NCI-H510A treated with DMSO at 0.1 percent for 48 hours (cell line): ENCODE data around the gene AIG1.
"Not testable (repeated sequence)": the region's sequence is repeated elsewhere in the genome, so short reads cannot be mapped to it uniquely, and the experiment has no call there.

Experiments
- DNase-seq: peaks from one replicate; lab custom pipeline; 2025; lab: John Stamatoyannopoulos, UW

Gene AIG1

GRCh38 chr6:143060806-143061596 is at the start of gene AIG1:
Gene AIG1 (plus strand): TSS chr6:143060889. CDS start chr6:143060926, 37 bp downstream.
- peak; percentile 41 for DNase-seq

GRCh38 chr6:143014764-143015163 is 45.9 kb upstream of the AIG1 start:
- DNase-seq: no peak

GRCh38 chr6:143015300-143015706 is 45.4 kb upstream of the AIG1 start:
- no peak for DNase-seq

GRCh38 chr6:143018955-143019354 is 41.7 kb upstream of the AIG1 start:
- DNase-seq: no peak

DNA sequence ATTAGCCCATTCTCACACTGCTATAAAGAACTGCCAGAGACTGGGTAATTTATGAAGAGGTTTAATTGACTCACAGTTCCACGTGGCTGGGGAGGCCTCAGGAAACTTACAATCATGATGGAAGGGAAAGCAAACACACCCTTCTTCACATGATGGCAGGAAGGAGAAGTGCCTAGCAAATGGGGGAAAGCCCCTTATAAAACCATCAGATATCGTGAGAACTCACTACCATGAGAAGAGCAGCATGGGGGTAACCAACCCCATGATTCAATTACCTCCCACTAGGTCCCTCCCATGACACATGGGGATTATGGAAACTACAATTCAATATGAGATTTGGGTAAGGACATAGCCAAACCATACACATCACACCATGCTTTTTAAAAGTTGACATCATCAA is 39.8 kb upstream of the AIG1 start:
- DNase-seq: not testable (repeated sequence)

DNA sequence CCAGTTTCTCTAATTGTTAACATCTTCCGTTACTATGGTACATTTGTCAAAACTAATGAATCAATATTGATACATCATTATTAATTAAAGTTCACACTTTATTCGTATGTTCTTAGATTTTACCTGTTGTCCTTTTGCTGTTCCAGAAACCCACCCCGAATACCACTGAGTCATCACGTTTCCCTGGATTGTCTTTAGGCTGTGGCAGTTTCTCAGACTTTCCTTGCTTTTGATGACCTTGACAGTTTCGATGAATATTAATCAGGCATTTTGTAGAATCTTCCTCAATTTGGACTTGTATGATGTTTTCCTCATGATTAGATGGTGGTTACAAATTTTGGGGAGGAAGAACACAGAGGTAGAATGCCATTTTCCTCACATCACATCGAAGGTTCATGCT is 39.1 kb upstream of the AIG1 start:
- no peak for DNase-seq

DNA sequence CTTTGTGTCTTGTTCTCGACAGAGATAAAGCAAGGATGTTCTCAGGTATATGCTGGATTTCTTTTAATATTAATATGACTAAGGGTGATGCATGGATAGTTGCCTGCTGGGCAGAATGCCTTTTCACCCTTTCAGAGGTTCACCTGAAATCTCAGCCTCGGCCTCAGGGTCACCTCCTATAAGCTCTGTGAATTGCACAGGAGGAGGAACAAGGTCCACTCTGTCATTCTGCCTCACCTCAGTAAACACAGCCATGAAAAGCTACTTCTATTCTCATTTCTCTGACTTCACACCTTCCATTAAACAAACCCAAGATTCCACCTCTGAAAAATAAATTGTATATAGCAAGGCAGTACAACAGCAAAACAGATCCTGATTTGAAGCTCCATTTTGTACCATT is 38.1 kb upstream of the AIG1 start:
- DNase-seq: no peak

DNA sequence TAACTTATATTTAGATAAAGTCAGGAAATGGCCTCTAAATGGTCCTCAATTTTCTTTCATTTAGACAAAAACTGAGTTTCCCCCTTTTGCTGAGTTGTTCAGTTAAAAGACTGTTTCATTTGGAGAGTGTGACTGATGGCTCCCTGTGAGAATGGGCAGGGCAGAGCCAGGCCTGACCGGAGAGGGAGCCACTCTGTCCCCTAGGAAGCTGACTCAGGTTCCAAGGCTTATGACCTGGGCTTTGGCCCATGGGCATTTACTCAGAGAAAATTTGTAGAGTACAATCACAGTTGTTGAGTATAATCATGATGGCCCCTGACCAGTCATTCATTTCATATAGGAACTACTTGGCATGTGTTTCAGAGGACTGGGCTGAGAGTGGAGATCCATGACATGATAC is 37.0 kb upstream of the AIG1 start:
- no peak for DNase-seq

GRCh38 chr6:143024977-143025376 is 35.7 kb upstream of the AIG1 start:
- no peak for DNase-seq

GRCh38 chr6:143026696-143027449 is 33.8 kb upstream of the AIG1 start:
- DNase-seq: peak; percentile 0

DNA sequence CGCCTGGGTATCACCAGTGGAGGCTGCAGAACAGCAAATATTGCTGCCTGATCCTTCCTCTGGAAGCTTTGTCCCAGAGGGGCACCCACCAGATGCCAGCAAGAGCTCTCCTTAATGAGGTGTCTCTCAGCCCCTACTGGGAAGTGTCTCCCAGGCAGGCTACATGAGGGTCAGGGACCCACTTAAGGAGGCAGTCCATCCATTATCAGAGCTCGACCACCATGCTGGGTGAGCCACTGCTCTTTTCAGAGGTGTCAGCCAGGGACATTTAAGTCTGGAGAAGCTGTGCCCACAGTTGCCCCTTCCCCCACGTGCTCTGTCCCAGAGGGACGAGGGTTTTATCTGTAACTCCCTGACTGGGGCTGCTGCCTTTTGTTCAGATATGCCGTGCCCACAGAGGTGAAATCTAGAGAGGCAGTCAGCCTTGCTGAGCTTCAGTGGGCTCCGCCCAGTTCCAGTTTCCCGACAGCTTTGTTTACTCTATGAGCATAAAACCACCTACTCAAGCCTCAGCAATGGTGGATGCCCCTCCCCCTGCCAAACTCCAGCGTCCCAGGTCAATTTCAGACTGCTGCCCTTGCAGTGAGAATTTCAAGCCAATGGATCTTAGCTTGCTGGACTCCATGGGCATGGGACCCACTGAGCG is 25.9 kb upstream of the AIG1 start:
- DNase-seq: peak; percentile 2

DNA sequence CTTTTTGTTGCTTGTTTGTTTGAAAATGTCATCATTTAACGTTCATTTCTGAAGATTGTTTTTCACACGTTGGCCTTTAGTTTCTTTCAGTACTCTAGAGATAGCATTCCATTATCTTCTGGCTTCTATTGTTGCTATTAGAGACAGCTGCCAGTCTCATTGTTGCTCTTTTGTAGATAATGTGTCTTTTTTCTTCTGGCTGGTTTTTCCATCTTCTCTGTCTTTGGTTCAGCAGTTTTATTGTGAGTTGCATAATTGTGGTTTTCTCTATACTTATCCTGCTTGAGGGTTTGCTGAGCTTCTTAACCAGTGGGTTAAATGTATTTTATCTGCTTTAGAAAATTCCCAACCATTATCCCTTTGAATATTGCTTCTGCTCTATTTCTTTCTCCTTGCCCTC is 23.2 kb upstream of the AIG1 start:
- DNase-seq: no peak

DNA sequence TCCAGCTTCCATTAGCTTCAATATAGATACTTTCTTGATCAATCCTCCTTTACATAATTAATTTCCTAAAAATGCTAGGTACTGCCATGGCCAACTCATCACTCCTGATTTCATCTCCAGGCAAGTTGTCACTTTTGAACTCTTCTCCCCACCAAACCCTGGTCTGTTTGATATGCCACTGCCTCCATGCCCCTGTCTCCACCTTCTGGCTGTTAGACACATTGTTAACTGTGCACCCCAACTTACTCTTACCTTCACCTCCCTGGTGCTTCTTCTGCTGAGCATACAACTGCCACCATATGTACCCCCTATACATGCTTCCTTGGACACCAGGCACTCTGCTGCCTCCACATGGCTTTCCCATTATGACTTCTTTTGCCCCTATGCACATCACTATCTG is 21.9 kb upstream of the AIG1 start:
- DNase-seq: no peak

GRCh38 chr6:143039548-143039947 is 21.1 kb upstream of the AIG1 start:
- DNase-seq: no peak

GRCh38 chr6:143040018-143040417 is 20.7 kb upstream of the AIG1 start:
- DNase-seq: no peak

DNA sequence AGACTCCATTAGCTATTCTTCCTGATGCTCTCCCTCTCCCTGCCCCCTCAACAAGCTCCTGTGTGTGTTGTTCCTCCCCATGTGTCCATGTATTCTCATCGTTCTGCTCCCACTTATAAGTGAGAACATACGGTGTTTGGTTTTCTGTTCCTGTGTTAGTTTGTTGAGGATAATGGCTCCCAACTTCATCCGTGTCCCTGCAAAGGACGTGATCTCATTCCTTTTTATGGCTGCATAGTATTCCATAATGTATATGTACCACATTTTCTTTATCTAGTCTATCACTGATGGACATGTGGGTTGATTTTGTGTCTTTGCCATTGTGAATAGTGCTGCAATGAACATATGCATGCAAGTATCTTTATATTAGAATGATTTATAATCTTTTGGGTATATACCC is 16.3 kb upstream of the AIG1 start:
- DNase-seq: not testable (repeated sequence)

DNA sequence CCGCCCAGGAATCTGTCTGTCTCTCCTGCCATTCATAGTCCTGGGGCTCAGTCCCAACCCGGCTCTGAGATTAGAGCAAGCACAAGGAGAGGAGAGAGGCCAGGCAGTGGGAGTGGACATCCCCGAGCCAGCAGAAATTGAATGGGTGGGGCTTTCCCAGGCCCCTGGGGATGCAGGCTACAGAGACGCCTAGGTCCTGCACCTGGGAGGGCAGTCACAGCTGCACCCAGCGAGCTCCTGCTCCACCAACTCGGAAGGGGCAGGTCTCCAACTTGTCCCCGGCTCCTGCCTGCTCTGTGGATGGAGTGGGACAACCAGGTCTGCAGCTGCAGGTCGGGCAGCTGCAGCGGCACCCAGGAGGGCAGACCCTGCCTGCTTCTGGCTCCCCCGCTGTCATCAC is 11.1 kb upstream of the AIG1 start:
- no peak for DNase-seq

- no peak for DNase-seq
These were observed 10.2 kb upstream of the AIG1 start for GRCh38 chr6:143050509-143050908.

DNA sequence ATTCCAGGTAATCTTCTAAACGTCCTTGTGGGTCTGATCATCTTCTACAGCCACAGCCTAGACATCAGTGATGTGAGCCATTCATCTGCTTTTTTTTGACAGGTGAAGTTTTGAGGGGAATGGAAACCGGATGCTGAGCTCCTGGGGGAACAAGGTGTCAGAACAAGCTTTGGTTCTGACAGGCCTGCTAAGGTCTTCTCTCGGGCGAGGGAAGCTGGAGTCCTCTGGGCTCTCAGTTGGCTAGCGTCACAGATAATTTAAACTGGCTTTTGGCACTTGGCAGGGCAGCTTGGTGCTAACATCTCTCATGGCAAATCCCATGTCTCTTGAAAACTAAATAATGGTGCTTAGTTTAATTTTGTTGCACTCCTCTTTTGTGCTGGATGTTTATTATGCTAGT is 8.4 kb upstream of the AIG1 start:
- no peak for DNase-seq

DNA sequence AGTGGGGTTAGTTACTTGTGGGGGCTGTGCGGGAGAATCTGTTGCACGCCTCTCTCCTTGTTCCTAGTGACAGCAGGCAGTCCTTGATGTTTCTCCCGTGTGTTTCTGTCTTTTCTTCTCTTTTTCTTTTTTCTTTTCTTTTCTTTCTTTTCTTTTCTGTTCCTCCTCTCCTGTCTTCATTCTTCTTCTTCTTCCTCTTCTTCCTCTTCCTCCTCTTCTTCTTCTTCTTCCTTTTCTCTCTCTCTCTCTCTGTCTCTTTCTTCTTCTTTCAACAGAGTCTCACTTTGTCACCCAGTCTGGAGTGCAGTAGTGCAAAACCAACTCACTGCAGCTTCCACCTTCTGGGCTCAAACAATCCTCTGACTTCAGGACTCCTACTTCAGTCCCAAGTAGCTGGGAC is 6.8 kb upstream of the AIG1 start:
- DNase-seq: no peak

DNA sequence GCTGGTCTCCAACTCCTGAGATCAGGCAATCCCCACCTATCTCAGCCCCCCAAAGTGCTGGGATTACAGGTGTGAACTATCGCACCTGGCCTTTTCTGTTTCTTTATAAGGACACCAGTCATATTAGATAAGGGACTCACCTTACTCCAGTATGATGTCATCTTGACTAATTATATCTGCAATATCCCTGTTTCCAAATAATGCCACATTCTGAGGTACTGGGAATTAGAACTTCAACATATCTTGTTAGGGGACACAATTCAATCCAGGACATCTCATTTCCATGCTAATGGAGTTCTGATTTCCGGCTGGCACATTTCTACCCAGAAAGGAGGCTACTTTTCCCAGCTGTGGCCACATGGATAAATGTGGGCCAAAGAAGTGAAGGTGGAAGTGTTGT is 6.4 kb upstream of the AIG1 start:
- no peak for DNase-seq

DNA sequence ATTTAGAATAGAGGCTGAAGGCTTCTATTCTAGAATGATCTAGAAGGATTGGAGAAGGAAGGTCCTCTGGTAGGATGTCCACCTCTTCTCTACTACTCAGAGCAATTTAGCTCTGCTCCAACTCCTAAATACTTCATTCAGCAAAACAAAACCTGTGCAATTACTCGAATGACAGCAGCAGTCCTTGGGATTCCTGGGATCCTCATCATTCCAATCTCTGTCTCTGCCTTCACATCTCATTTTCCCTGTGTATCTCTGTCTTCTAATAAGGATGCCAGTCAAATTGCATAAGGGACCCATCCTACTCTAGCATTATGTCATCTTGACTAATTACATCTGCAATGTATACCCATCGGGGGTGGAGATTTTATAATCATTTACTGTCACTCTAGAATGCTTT is 5.5 kb upstream of the AIG1 start:
- no peak for DNase-seq

GRCh38 chr6:143055891-143056290 is 4.8 kb upstream of the AIG1 start:
- no peak for DNase-seq
